A549 (cell line): Measurements from ENCODE around the gene JAKMIP1. TPM values are rescaled to one million over a fixed set of nuclear protein-coding genes. Genes with fewer than 3 reads are reported as not detected.
A peak's percentile ranks its signal among the peaks of the same experiment; 100 is the strongest.

Experiments
- ATAC-seq, 2 experiments: fragments of 200-7000 bp in 1 of 2; fragments of >200 bp in 1 of 2; cut with Nextera tagmentation in 1 of 2; cut with Tn5 transposase in 1 of 2; 3 replicates each; pipeline versions ENCODE4 v1.8.0 to v1.9.1; 2018 to 2020; ENCODE audit warnings: mild to moderate bottlenecking in 1 of 2, moderate library complexity in 1 of 2
- CTCF ChIA-PET: fragments of 300-600 bp; sonication (Branson Sonifier 250); formaldehyde crosslinking; extraction: SDS; loops from one replicate; lab custom pipeline; 2021; ENCODE audit warnings: antibody characterized with exemption, inconsistent platforms; lab: Yijun Ruan, JAX
- POLR2A ChIA-PET: fragments of 350-600 bp; formaldehyde crosslinking; extraction: SDS; loops from one replicate; lab custom pipeline; 2021; ENCODE audit warnings: antibody characterized with exemption, inconsistent platforms; lab: Yijun Ruan, JAX
- DNase-seq, 2 experiments: peaks; one replicate each; pipeline versions ENCODE4 v3.0.0 to v3.0.0-alpha.2; 2011 to 2016; ENCODE audit warnings: low read depth in 1 of 2, low spot score in 1 of 2
- FAIRE-seq: peaks from 2 replicates; lab custom pipeline; 2011; peaks lifted over from hg19 to GRCh38; lab: Jason Lieb, UNC
- H3K27ac ChIP-seq, 2 experiments: fragments of >200 bp; sonication (Bioruptor Twin); formaldehyde crosslinking; 3 replicates each; pipeline ENCODE4 v1.5.1; 2016 to 2017
- H3K4me1 ChIP-seq: fragments of >200 bp; sonication (Bioruptor Twin); formaldehyde crosslinking; 3 replicates; pipeline ENCODE4 v1.6.1; 2016
- H3K4me2 ChIP-seq: fragments of >200 bp; sonication (Bioruptor Twin); formaldehyde crosslinking; 3 replicates; pipeline ENCODE4 v1.6.1; 2016
- H3K4me3 ChIP-seq: fragments of >200 bp; sonication (Bioruptor Twin); formaldehyde crosslinking; 3 replicates; pipeline ENCODE4 v1.5.1; 2016
- H3K9me3 ChIP-seq: fragments of >200 bp; sonication (Bioruptor Twin); formaldehyde crosslinking; 3 replicates; pipeline ENCODE4 v1.6.1; 2016
- BCL3 ChIP-seq: fragments of >200 bp; sonication (Bioruptor Twin); formaldehyde crosslinking; IDR thresholded peaks from 3 replicates; pipeline ENCODE4 v1.6.1; 2016
- BHLHE40 ChIP-seq: IDR thresholded peaks from 2 replicates; pipeline ENCODE4 v1.6.1; 2012; ENCODE audit warnings: low read depth, low read length, inconsistent platforms
- CBX2 ChIP-seq: fragments of 200-600 bp; sonication (generic); IDR thresholded peaks from 2 replicates; pipeline ENCODE4 v1.6.1; 2016; ENCODE audit warnings: low read depth, mild to moderate bottlenecking, borderline replicate concordance
- CEBPB ChIP-seq, 2 experiments: fragments of >200 bp in 1 of 2; sonication (Bioruptor Twin) in 1 of 2; formaldehyde crosslinking in 1 of 2; IDR thresholded peaks; 2 replicates each; pipeline ENCODE4 v1.6.1; 2012 to 2016
- CHD2 ChIP-seq: fragments of 150-350 bp; IDR thresholded peaks from 2 replicates; pipeline ENCODE4 v1.6.1; 2014; ENCODE audit warnings: low read length; ENCODE audit not compliant: partially characterized antibody
- EHF ChIP-seq: fragments of 250-450 bp; sonication (Bioruptor Pico); IDR thresholded peaks from 2 replicates; pipeline ENCODE4 v1.5.0; 2020; ENCODE audit warnings: mild to moderate bottlenecking
- EP300 ChIP-seq, 2 experiments: fragments of >200 bp; sonication (Bioruptor Twin); formaldehyde crosslinking; IDR thresholded peaks; 2 replicates in 1 of 2; 3 replicates in 1 of 2; pipeline ENCODE4 v1.6.1; 2016 to 2017
- GATA3 ChIP-seq: IDR thresholded peaks from 2 replicates; pipeline ENCODE4 v1.6.1; 2012; ENCODE audit warnings: borderline replicate concordance
- HDAC2 ChIP-seq: fragments of 200-600 bp; sonication (generic); IDR thresholded peaks from 2 replicates; pipeline ENCODE4 v1.6.1; 2016
- HES2 ChIP-seq: fragments of >200 bp; sonication (Bioruptor Twin); formaldehyde crosslinking; IDR thresholded peaks from 2 replicates; pipeline ENCODE4 v1.6.1; 2016
- HOXB5 ChIP-seq: fragments of 250-450 bp; sonication (Bioruptor Pico); IDR thresholded peaks from 2 replicates; pipeline ENCODE4 v1.5.0; 2020; ENCODE audit warnings: mild to moderate bottlenecking, moderate library complexity
- JUN ChIP-seq, 2 experiments: fragments of >200 bp; sonication (Bioruptor Twin); formaldehyde crosslinking; IDR thresholded peaks; 2 replicates in 1 of 2; 3 replicates in 1 of 2; pipeline ENCODE4 v1.6.1; 2016 to 2017
- KDM1A ChIP-seq: fragments of 200-600 bp; sonication (generic); IDR thresholded peaks from 2 replicates; pipeline ENCODE4 v1.6.1; 2016; ENCODE audit warnings: low read depth, mild to moderate bottlenecking
- MAFK ChIP-seq: fragments of 450-650 bp; IDR thresholded peaks from 2 replicates; pipeline ENCODE4 v1.6.1; 2014; ENCODE audit not compliant: partially characterized antibody
- MAX ChIP-seq: IDR thresholded peaks from 2 replicates; pipeline ENCODE4 v1.6.1; 2012
- RAD21 ChIP-seq, 2 experiments: fragments of >200 bp in 1 of 2; sonication (Bioruptor Twin) in 1 of 2; formaldehyde crosslinking in 1 of 2; IDR thresholded peaks in 1 of 2; conservative IDR thresholded peaks in 1 of 2; 2 replicates in 1 of 2; 3 replicates in 1 of 2; pipeline ENCODE4 v1.6.1; 2012 to 2018; ENCODE audit warnings: inconsistent platforms in 1 of 2
- RNF2 ChIP-seq: fragments of 200-600 bp; sonication (generic); IDR thresholded peaks from 2 replicates; pipeline ENCODE4 v1.6.1; 2016; ENCODE audit warnings: low read depth, mild to moderate bottlenecking, antibody characterized with exemption, moderate library complexity, borderline replicate concordance
- SMC3 ChIP-seq: fragments of >200 bp; sonication (Bioruptor Twin); formaldehyde crosslinking; IDR thresholded peaks from 3 replicates; pipeline ENCODE4 v1.6.1; 2018; ENCODE audit warnings: inconsistent platforms
- TFCP2L1 ChIP-seq: fragments of 250-450 bp; sonication (Bioruptor Pico); IDR thresholded peaks from 2 replicates; pipeline ENCODE4 v1.5.0; 2021; ENCODE audit warnings: mild to moderate bottlenecking
- ZFP36 ChIP-seq: fragments of 450-650 bp; IDR thresholded peaks from 2 replicates; pipeline ENCODE4 v1.6.1; 2014; ENCODE audit warnings: borderline replicate concordance; ENCODE audit not compliant: partially characterized antibody
- WGBS: methylation state at CpG from one replicate; pipeline ENCODE4 v1.1.6; 2017; ENCODE audit errors: missing lambda C conversion rate; 5-methylcytosine and 5-hydroxymethylcytosine counted together
- polyA plus RNA-seq, 4 experiments: library from polyadenylated mRNA; depleted of rRNA in 3 of 4; stranded (reverse); fragments of >200 nt; fragmentation: RNase III in 1 of 4; extraction: RNeasy Plus Mini Kit Qiagen cat#74134 plus additional on column Dnase treatment in 1 of 4; gene quantifications; 2 replicates in 3 of 4; 3 replicates in 1 of 4; pipeline ENCODE4 v1.2.3, GENCODE V29; 2011 to 2017

The JAKMIP1 gene
- polyA plus RNA-seq, 2 of the 4 experiments (the other 2 are of a cell fraction) = not detected

GRCh38 chr4:6055030-6055429 lies 145.3 kb downstream of the JAKMIP1 start:
- POLR2A ChIA-PET = no interaction called here
- TF ChIP-seq GATA3 (no peak), CBX2 (no peak), RNF2 (no peak), CEBPB (IDR thresholded peaks at IDR 0.05) (no peak), MAX (no peak), HES2 (no peak)
- WGBS = 75% methylated on average over 4 of the region's 4 CpGs
- no peak overlapping the region for H3K27ac ChIP-seq
- CTCF ChIA-PET = no interaction called here
- DNase-seq = no peak
- no peak for FAIRE-seq
- H3K4me3 ChIP-seq = no peak overlapping the region
- ATAC-seq = no peak
- H3K4me2 ChIP-seq = no peak overlapping the region
- H3K4me1 ChIP-seq = 0 out of 3 replicates have a peak, but pooled peaks cover 3% of the 10 kb centered on the region
- peaks cover 19% of the 10 kb centered on the region for H3K9me3 ChIP-seq

- H3K4me2 ChIP-seq = no peak overlapping the region
- TF ChIP-seq BHLHE40 = no peak
- peak; percentile 68 for TF ChIP-seq MAFK
- ChIA-PET POLR2A (no interaction called here), CTCF (interaction anchor here (0.9 kb wide), 1 partner anchor 10 kb away, joined by 4 read pairs; no protein-coding TSS in a partner anchor)
- peaks cover 17% of the 10 kb centered on the region for H3K9me3 ChIP-seq
- 0 out of 3 replicates have a peak, but pooled peaks cover 3% of the 10 kb centered on the region for H3K4me1 ChIP-seq
- ATAC-seq = no peak
- H3K27ac ChIP-seq = no peak overlapping the region
- H3K4me3 ChIP-seq = no peak overlapping the region
- 62% methylated on average over 12 of the region's 16 CpGs for WGBS
- DNase-seq = no peak
- no peak for FAIRE-seq
Measured at GRCh38 chr4:6054162-6054922, 146.0 kb downstream of the JAKMIP1 start.

GRCh38 chr4:6052679-6053078 lies 147.7 kb downstream of the JAKMIP1 start:
- WGBS = 26% methylated on average over 6 of the region's 6 CpGs
- Histone ChIP-seq H3K9me3 (0 out of 3 replicates have a peak, but pooled peaks cover under 1% of the 10 kb centered on the region), H3K27ac (no peak overlapping the region), H3K4me3 (no peak overlapping the region), H3K4me2 (peak overlapping the region; percentile 21; the same call in 1 of the 3 replicates), H3K4me1 (0 out of 3 replicates have a peak, but pooled peaks cover 3% of the 10 kb centered on the region)
- CTCF ChIA-PET = no interaction called here
- peak in 1 of 2 experiments; percentile 26 for DNase-seq
- FAIRE-seq = no peak
- no peak for TF ChIP-seq JUN (IDR thresholded peaks at IDR 0.05)
- no peak for TF ChIP-seq TFCP2L1 (CRISPR knock-in tag)
- POLR2A ChIA-PET = no interaction called here
- ATAC-seq = no peak

- ATAC-seq = no peak
- CTCF ChIA-PET = no interaction called here
- WGBS = 72% methylated on average over 17 of the region's 17 CpGs
Measured at GRCh38 chr4:6050551-6050950, 149.8 kb downstream of the JAKMIP1 start.

GRCh38 chr4:6049985-6050384 lies 150.4 kb downstream of the JAKMIP1 start:
- WGBS = 66% methylated on average over 8 of the region's 8 CpGs

More at GRCh38 chr4:6050551-6050950, 149.8 kb downstream of the JAKMIP1 start:
- TF ChIP-seq EP300 (IDR thresholded peaks at IDR 0.05) = no peak
- TF ChIP-seq BCL3 = no peak
- TF ChIP-seq EHF (CRISPR knock-in tag) = no peak
- FAIRE-seq (no peak), DNase-seq (no peak)
- H3K4me3 ChIP-seq = no peak overlapping the region
- H3K4me2 ChIP-seq = no peak overlapping the region
- H3K4me1 ChIP-seq = 0 out of 3 replicates have a peak, but pooled peaks cover 3% of the 10 kb centered on the region
- no peak overlapping the region for H3K27ac ChIP-seq
- H3K9me3 ChIP-seq = no peaks in the 10 kb centered on the region
- POLR2A ChIA-PET = no interaction called here

More at GRCh38 chr4:6049985-6050384, 150.4 kb downstream of the JAKMIP1 start:
- DNase-seq (no peak), FAIRE-seq (no peak), ATAC-seq (no peak)
- H3K9me3 ChIP-seq = no peaks in the 10 kb centered on the region
- TF ChIP-seq SMC3 (no peak), EP300 (IDR thresholded peaks at IDR 0.05) (no peak), CEBPB (IDR thresholded peaks at IDR 0.05) (no peak), HDAC2 (no peak), CHD2 (no peak), HOXB5 (CRISPR knock-in tag) (no peak), BCL3 (no peak), GATA3 (no peak), RAD21 (conservative IDR thresholded peaks at IDR 0.05 in 1 of 2, IDR thresholded peaks at IDR 0.05 in 1 of 2) (no peak), ZFP36 (no peak), KDM1A (no peak), CBX2 (no peak)
- no peak overlapping the region for H3K4me3 ChIP-seq
- 0 out of 3 replicates have a peak, but pooled peaks cover 3% of the 10 kb centered on the region for H3K4me1 ChIP-seq
- no peak overlapping the region for H3K4me2 ChIP-seq
- no peak overlapping the region for H3K27ac ChIP-seq
- ChIA-PET CTCF (no interaction called here), POLR2A (no interaction called here)
